K562 (cell line): ENCODE measurements around the gene HDAC1. TPM values are rescaled to one million over a fixed set of nuclear protein-coding genes. Genes with fewer than 3 reads are reported as not detected.

ENCODE experiments used
- ATAC-seq: fragments of 200-7000 bp; cut with Tn5 transposase; 3 replicates; pipeline ENCODE4 v1.9.1; 2020; ENCODE audit warnings: moderate library complexity
- BruUV-seq: library from RNA; stranded (reverse); fragments of 400-500 nt; replicated peaks from 2 replicates; lab custom pipeline; 2021; lab: Mats Ljungman, UMichigan
- CTCF ChIA-PET: fragments of 300-600 bp; formaldehyde crosslinking; extraction: SDS; loops from one replicate; lab custom pipeline; 2021; ENCODE audit warnings: low intra/inter-chr PET ratio; lab: Yijun Ruan, JAX
- POLR2A ChIA-PET: fragments of 300-600, 350-650 bp; sonication (Branson Sonifier 250); formaldehyde crosslinking; extraction: SDS; loops from one replicate; lab custom pipeline; 2021; ENCODE audit warnings: antibody characterized with exemption, inconsistent platforms; lab: Yijun Ruan, JAX
- DNase-seq, 4 experiments: peaks; one replicate each; pipeline versions ENCODE4 v3.0.0 to v3.0.0-alpha.2; 2011 to 2018; ENCODE audit warnings: low spot score in 3 of 4, mixed read lengths in 3 of 4; ENCODE audit errors: extremely low read depth in 1 of 4
- FAIRE-seq: peaks from 2 replicates; lab custom pipeline; 2011; peaks lifted over from hg19 to GRCh38; lab: Jason Lieb, UNC
- H2AFZ ChIP-seq: 2 replicates; pipeline ENCODE4 v1.6.0; 2011; ENCODE audit warnings: low read depth, low read length, control low read depth, inconsistent platforms
- H3K27ac ChIP-seq: fragments of 200-600 bp; 3 replicates; pipeline ENCODE4 v1.8.0; 2011; ENCODE audit warnings: low read depth, mild to moderate bottlenecking, control low read depth, inconsistent platforms, low read length, moderate library complexity, mixed read lengths; ENCODE audit errors: extremely low read depth
- H3K27me3 ChIP-seq, 2 experiments: fragments of 300-600 bp in 1 of 2; 2 replicates in 1 of 2; 3 replicates in 1 of 2; pipeline versions ENCODE4 v1.6.0 to v1.8.0; 2011; ENCODE audit warnings: inconsistent platforms in 2 of 2, low read length in 2 of 2, mild to moderate bottlenecking in 1 of 2, mixed read lengths in 1 of 2, moderate library complexity in 1 of 2; ENCODE audit not compliant: control insufficient read depth in 2 of 2, insufficient read depth in 2 of 2
- H3K36me3 ChIP-seq: fragments of 300-600 bp; 3 replicates; pipeline ENCODE4 v1.8.0; 2011; ENCODE audit warnings: mild to moderate bottlenecking, low read length, inconsistent platforms; ENCODE audit not compliant: control insufficient read depth, insufficient read depth
- H3K4me1 ChIP-seq, 2 experiments: fragments of 200-600 bp in 1 of 2; replicated peaks in 1 of 2; 2 replicates in 1 of 2; 3 replicates in 1 of 2; pipeline versions ENCODE4 v1.5.1 to v1.8.0; 2011; ENCODE audit warnings: inconsistent platforms in 2 of 2, low read length in 2 of 2, mild to moderate bottlenecking in 1 of 2, mixed read lengths in 1 of 2, moderate library complexity in 1 of 2; ENCODE audit not compliant: control insufficient read depth in 2 of 2, insufficient read depth in 2 of 2
- H3K4me2 ChIP-seq: 2 replicates; pipeline ENCODE4 v1.6.1; 2011; ENCODE audit warnings: low read length, control low read depth, inconsistent platforms, mixed read lengths; ENCODE audit not compliant: insufficient read depth
- H3K4me3 ChIP-seq: fragments of 200-600 bp; sonication (generic), shearing (Covaris generic); 2 replicates; pipeline ENCODE4 v1.5.1; 2016; ENCODE audit warnings: control low read depth, inconsistent platforms
- H3K79me2 ChIP-seq: fragments of 200-600 bp; 3 replicates; pipeline ENCODE4 v1.8.0; 2011; ENCODE audit warnings: low read length, inconsistent platforms; ENCODE audit not compliant: control insufficient read depth, insufficient read depth
- H3K9ac ChIP-seq, 2 experiments: 2 replicates each; pipeline versions ENCODE4 v1.6.0 to v1.6.1; 2011; ENCODE audit warnings: low read depth in 2 of 2, low read length in 2 of 2, control low read depth in 1 of 2, inconsistent platforms in 1 of 2, mild to moderate bottlenecking in 1 of 2, mixed read lengths in 1 of 2; ENCODE audit not compliant: insufficient read depth in 1 of 2
- H3K9me1 ChIP-seq: one replicate; pipeline ENCODE4 v1.6.0; 2011; ENCODE audit warnings: inconsistent platforms, mild to moderate bottlenecking, low read length, moderate library complexity; ENCODE audit not compliant: control insufficient read depth, insufficient read depth
- H3K9me3 ChIP-seq: replicated peaks from 2 replicates; pipeline ENCODE4 v1.5.1; 2011; ENCODE audit warnings: low read depth, low read length, inconsistent platforms; ENCODE audit not compliant: control insufficient read depth, insufficient read depth
- H4K20me1 ChIP-seq: replicated peaks from 2 replicates; pipeline ENCODE4 v1.6.1; 2011; ENCODE audit warnings: low read length, inconsistent platforms, mixed read lengths; ENCODE audit not compliant: control insufficient read depth, insufficient read depth
- ADNP ChIP-seq: fragments of 200-800 bp; sonication (Bioruptor generic); IDR thresholded peaks from 2 replicates; pipeline ENCODE4 v1.6.1; 2016; ENCODE audit warnings: missing genetic modification characterization, missing compliant biosample characterization
- CHD4 ChIP-seq: fragments of 200-600 bp; sonication (generic); IDR thresholded peaks from 3 replicates; pipeline ENCODE4 v1.6.1; 2012; ENCODE audit warnings: low read depth, mild to moderate bottlenecking, mixed read lengths, low read length, inconsistent platforms; ENCODE audit not compliant: insufficient read depth, insufficient replicate concordance, poor library complexity, severe bottlenecking
- DACH1 ChIP-seq: fragments of 450-650 bp; IDR thresholded peaks from 2 replicates; pipeline ENCODE4 v1.6.1; 2018; ENCODE audit not compliant: partially characterized antibody
- DDX20 ChIP-seq: fragments of 450-650 bp; IDR thresholded peaks from 2 replicates; pipeline ENCODE4 v1.6.1; 2016; ENCODE audit warnings: missing genetic modification characterization, low read depth, mild to moderate bottlenecking, missing compliant biosample characterization, moderate library complexity
- FOXA3 ChIP-seq, 2 experiments: fragments of 450-650 bp in 1 of 2; sonication (generic) in 1 of 2; formaldehyde crosslinking; IDR thresholded peaks in 1 of 2; conservative IDR thresholded peaks in 1 of 2; 2 replicates each; pipeline versions ENCODE4 v1.4.0 to v1.8.0; 2020 to 2022; ENCODE audit warnings: mild to moderate bottlenecking in 2 of 2, missing genetic modification reagents in 1 of 2
- HDAC2 ChIP-seq: fragments of 450-650 bp; IDR thresholded peaks from 2 replicates; pipeline ENCODE4 v1.6.1; 2016; ENCODE audit warnings: mild to moderate bottlenecking
- KDM1A ChIP-seq, 2 experiments: fragments of 450-650 bp; IDR thresholded peaks; 2 replicates each; pipeline ENCODE4 v1.6.1; 2016; ENCODE audit warnings: mild to moderate bottlenecking in 2 of 2
- MAZ ChIP-seq, 2 experiments: fragments of 450-650 bp in 1 of 2; sonication (generic) in 1 of 2; formaldehyde crosslinking; IDR thresholded peaks in 1 of 2; conservative IDR thresholded peaks in 1 of 2; 2 replicates each; pipeline versions ENCODE4 v1.4.0 to v1.5.0; 2020; ENCODE audit warnings: mild to moderate bottlenecking in 1 of 2, missing genetic modification reagents in 1 of 2
- PCBP2 ChIP-seq: fragments of 200-400 bp; formaldehyde crosslinking; IDR thresholded peaks from 2 replicates; pipeline ENCODE4 v1.6.1; 2018; ENCODE audit warnings: low read length, low read depth, mild to moderate bottlenecking, moderate library complexity; ENCODE audit not compliant: poor library complexity, severe bottlenecking
- TCF7L2 ChIP-seq: fragments of 150-350 bp; IDR thresholded peaks from 2 replicates; pipeline ENCODE4 v1.6.1; 2016; ENCODE audit warnings: low read depth, mild to moderate bottlenecking, low read length, moderate library complexity
- ZFP36 ChIP-seq: fragments of 150-350 bp; IDR thresholded peaks from 2 replicates; pipeline ENCODE4 v1.6.1; 2018; ENCODE audit warnings: low read length, low read depth; ENCODE audit not compliant: partially characterized antibody
- WGBS: fragments of 100-300 bp; shearing (Covaris generic); methylation state at CpG from one replicate; pipeline ENCODE4 v1.1.6; 2016; ENCODE audit warnings: low coverage, mixed read lengths; ENCODE audit not compliant: insufficient coverage; ENCODE audit errors: missing lambda C conversion rate; 5-methylcytosine and 5-hydroxymethylcytosine counted together
- in situ Hi-C: fragments of 300-500 bp; cut with MboI; formaldehyde crosslinking; loops from 4 replicates; pipeline ENCODE4 v1.15.0; 2018; ENCODE audit warnings: inconsistent platforms, mixed read lengths
- intact Hi-C: fragments of 100-400 bp; cut with micrococcal nuclease; formaldehyde crosslinking; loops from 2 replicates; pipeline ENCODE4 v1.14.2; 2022
- polyA plus RNA-seq, 8 experiments: library from polyadenylated mRNA; depleted of rRNA in 4 of 8; stranded (reverse) in 5 of 8; unstranded in 3 of 8; fragments of >200 nt; fragmentation: Nextera tagmentation in 2 of 8; fragmentation: Illumina TruSeq in 1 of 8; extraction: Ambion mirVana in 2 of 8; extraction: Trizol in 1 of 8; gene quantifications; 2 replicates each; pipeline versions ENCODE4 v1.2.1 to v1.2.3, GENCODE V29; 2011 to 2014; ENCODE audit warnings: inconsistent platforms in 1 of 8, missing spikeins in 1 of 8
- total RNA-seq, 7 experiments: library from RNA; depleted of rRNA in 6 of 7; stranded (reverse); fragments of >200 nt in 6 of 7; fragmentation: Illumina TruSeq in 2 of 7; extraction: Trizol in 2 of 7; gene quantifications; 2 replicates each; pipeline versions ENCODE4 v1.2.1 to v1.2.3, GENCODE V29; 2011 to 2021; ENCODE audit warnings: low replicate concordance in 1 of 7
- TF ChIP-seq, protein P1 (sequence below), 2 experiments: fragments of 450-650 bp; formaldehyde crosslinking in 1 of 2; IDR thresholded peaks; 2 replicates each; pipeline versions ENCODE4 v1.4.0 to v1.6.1; 2014 to 2020; ENCODE audit warnings: mild to moderate bottlenecking in 2 of 2, borderline replicate concordance in 1 of 2, low read depth in 1 of 2

Gene HDAC1
- total and polyA plus RNA-seq, 9 of the 15 experiments (the other 6 are each of a cell fraction or from before 2014, with no cell fraction given): 169 to 384 (median 193) TPM

- TF ChIP-seq ADNP (0 out of 2 replicates have a peak, but pooled peaks have one; percentile 40), CHD4 (no peak), PCBP2 (no peak), MAZ (CRISPR knock-in tag; conservative IDR thresholded peaks at IDR 0.05 in 1 of 2, IDR thresholded peaks at IDR 0.05 in 1 of 2) (no peak), HDAC2 (0 out of 2 replicates have a peak, but pooled peaks have one; percentile 14), ZFP36 (peak; percentile 79), TCF7L2 (no peak), KDM1A (IDR thresholded peaks at IDR 0.05) (peak in 1 of 2 experiments; percentile 18; a peak in 1 of 4 replicates), DACH1 (no peak)
Measured at GRCh38 chr1:32305310-32305709, 13.4 kb downstream of the HDAC1 start (continued).

DNA sequence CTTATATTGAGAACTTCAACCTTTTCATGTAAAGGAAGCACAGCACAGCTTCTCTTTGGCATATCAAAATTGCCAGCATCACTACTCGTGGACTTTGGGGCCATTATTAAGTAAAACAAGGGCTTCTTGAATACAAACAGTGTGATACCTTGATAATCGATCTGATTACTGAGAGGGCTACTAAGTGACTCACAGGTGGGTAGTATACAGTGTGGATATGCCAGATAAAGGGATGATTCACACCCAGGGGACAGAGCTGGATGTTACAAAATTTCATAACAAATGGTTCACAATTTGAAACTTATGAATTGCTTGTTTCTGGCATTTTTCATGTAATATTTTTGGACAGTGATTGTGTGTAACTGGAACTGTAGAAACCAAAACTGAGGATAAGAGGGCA is 15.4 kb downstream of the HDAC1 start:
- ATAC-seq: peak; percentile 25; the same call in 2 of the 3 replicates
- H3K79me2 ChIP-seq: peaks cover 83% of the 10 kb centered on the region
- H3K27me3 ChIP-seq: no peaks in the 10 kb centered on the region
- DNase-seq: peak; percentile 40 to 63 (median 46)
- H3K9ac ChIP-seq: peak overlapping the region in 1 of 2 experiments; percentile 4; a peak in 1 of 4 replicates
- BruUV-seq: TSS peak; percentile 10
- in situ Hi-C loops (no loop called here), intact Hi-C loops (no loop called here)
- peak overlapping the region; percentile 15; the same call in 1 of the 2 replicates for H3K4me2 ChIP-seq
- peaks cover 4% of the 10 kb centered on the region; the same call in 1 of the 2 replicates for H3K9me3 ChIP-seq
- WGBS: 4% methylated on average over 2 of the region's 2 CpGs
- peak; percentile 57 for FAIRE-seq
- peaks cover 35 to 47% of the 10 kb centered on the region in 2 experiments for H3K4me1 ChIP-seq
- ChIA-PET CTCF (no interaction called here), POLR2A (interaction anchor here (1.0 to 8.1 kb wide), 7 partner anchors 11 to 74 kb away, joined by 3 to 50 read pairs (median 5); partner anchors contain the start of genes HDAC1 and MARCKSL1)
- H3K36me3 ChIP-seq: peaks cover 67% of the 10 kb centered on the region
- no peak overlapping the region for H2AFZ ChIP-seq
- H4K20me1 ChIP-seq: peaks cover 17% of the 10 kb centered on the region; the same call in 1 of the 2 replicates
- H3K4me3 ChIP-seq: no peak overlapping the region
- H3K27ac ChIP-seq: peak overlapping the region; percentile 26; the same call in 2 of the 3 replicates
- H3K9me1 ChIP-seq: peaks cover 3% of the 10 kb centered on the region
- TF ChIP-seq, protein P1, sequence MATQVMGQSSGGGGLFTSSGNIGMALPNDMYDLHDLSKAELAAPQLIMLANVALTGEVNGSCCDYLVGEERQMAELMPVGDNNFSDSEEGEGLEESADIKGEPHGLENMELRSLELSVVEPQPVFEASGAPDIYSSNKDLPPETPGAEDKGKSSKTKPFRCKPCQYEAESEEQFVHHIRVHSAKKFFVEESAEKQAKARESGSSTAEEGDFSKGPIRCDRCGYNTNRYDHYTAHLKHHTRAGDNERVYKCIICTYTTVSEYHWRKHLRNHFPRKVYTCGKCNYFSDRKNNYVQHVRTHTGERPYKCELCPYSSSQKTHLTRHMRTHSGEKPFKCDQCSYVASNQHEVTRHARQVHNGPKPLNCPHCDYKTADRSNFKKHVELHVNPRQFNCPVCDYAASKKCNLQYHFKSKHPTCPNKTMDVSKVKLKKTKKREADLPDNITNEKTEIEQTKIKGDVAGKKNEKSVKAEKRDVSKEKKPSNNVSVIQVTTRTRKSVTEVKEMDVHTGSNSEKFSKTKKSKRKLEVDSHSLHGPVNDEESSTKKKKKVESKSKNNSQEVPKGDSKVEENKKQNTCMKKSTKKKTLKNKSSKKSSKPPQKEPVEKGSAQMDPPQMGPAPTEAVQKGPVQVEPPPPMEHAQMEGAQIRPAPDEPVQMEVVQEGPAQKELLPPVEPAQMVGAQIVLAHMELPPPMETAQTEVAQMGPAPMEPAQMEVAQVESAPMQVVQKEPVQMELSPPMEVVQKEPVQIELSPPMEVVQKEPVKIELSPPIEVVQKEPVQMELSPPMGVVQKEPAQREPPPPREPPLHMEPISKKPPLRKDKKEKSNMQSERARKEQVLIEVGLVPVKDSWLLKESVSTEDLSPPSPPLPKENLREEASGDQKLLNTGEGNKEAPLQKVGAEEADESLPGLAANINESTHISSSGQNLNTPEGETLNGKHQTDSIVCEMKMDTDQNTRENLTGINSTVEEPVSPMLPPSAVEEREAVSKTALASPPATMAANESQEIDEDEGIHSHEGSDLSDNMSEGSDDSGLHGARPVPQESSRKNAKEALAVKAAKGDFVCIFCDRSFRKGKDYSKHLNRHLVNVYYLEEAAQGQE (IDR thresholded peaks at IDR 0.05; ENCODE audit: borderline replicate concordance): no peak; the same call in 1 of the 2 replicates
- TF ChIP-seq, protein P1 (CRISPR knock-in tag; IDR thresholded peaks at IDR 0.05; ENCODE audit: low read depth): no peak
- 0 out of 4 replicates have a peak, but pooled peaks of 1 of the 2 experiments have one; percentile 14 for TF ChIP-seq FOXA3 (CRISPR knock-in tag; conservative IDR thresholded peaks at IDR 0.05 in 1 of 2, IDR thresholded peaks at IDR 0.05 in 1 of 2)
- TF ChIP-seq DDX20: no peak
